GM12878 (cell line): ENCODE results near the gene RBM19.

Experiments
- BHLHE40 ChIP-seq, 2 experiments: fragments of 450-650 bp in 1 of 2; IDR thresholded peaks; 2 replicates each; pipeline ENCODE4 v1.6.1; 2011 to 2017; ENCODE audit warnings: low read depth in 2 of 2, borderline replicate concordance in 1 of 2, improper control_type of control experiment in 1 of 2, low read length in 1 of 2, mild to moderate bottlenecking in 1 of 2
- CBX3 ChIP-seq: fragments of 200-600 bp; sonication (generic); IDR thresholded peaks from 2 replicates; pipeline ENCODE4 v1.6.1; 2016; ENCODE audit warnings: low read depth, borderline replicate concordance

DNA sequence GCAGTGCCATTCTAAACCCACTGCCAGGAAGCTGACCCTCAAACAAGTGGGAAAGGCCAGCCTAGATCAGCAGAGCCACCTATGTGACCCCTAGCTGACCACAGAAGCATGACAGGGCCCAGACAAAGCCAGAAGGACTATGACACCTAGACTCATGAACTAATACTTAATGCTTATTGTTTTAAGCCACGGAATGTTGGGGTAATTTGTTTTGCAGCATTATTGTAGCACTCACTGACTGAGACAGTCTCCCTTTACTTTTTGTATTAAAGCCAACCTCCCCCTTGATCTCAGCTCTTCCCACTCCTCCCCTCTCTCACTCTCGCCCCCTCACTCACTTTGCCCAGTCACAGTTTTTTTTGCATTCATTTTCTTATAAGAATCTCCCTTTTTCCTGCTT lies 186.4 kb downstream of the RBM19 start:
- TF ChIP-seq CBX3 (no peak), BHLHE40 (IDR thresholded peaks at IDR 0.05; ENCODE audit: borderline replicate concordance in 1 of 2, low read depth in 2 of 2, low read length in 1 of 2) (no peak)
